K562 (cell line): Measurements from ENCODE around the gene FOCAD. TPM values are rescaled to one million over a fixed set of nuclear protein-coding genes. Genes with fewer than 3 reads are reported as not detected.

ENCODE experiments used
- ATAC-seq: fragments of 200-7000 bp; cut with Tn5 transposase; 3 replicates; pipeline ENCODE4 v1.9.1; 2020; ENCODE audit warnings: moderate library complexity
- BruUV-seq: library from RNA; stranded (reverse); fragments of 400-500 nt; replicated peaks from 2 replicates; lab custom pipeline; 2021; lab: Mats Ljungman, UMichigan
- CTCF ChIA-PET: fragments of 300-600 bp; formaldehyde crosslinking; extraction: SDS; loops from one replicate; lab custom pipeline; 2021; ENCODE audit warnings: low intra/inter-chr PET ratio; lab: Yijun Ruan, JAX
- POLR2A ChIA-PET: fragments of 300-600, 350-650 bp; sonication (Branson Sonifier 250); formaldehyde crosslinking; extraction: SDS; loops from one replicate; lab custom pipeline; 2021; ENCODE audit warnings: antibody characterized with exemption, inconsistent platforms; lab: Yijun Ruan, JAX
- DNase-seq, 4 experiments: peaks; one replicate each; pipeline versions ENCODE4 v3.0.0 to v3.0.0-alpha.2; 2011 to 2018; ENCODE audit warnings: low spot score in 3 of 4, mixed read lengths in 3 of 4; ENCODE audit errors: extremely low read depth in 1 of 4
- FAIRE-seq: peaks from 2 replicates; lab custom pipeline; 2011; peaks lifted over from hg19 to GRCh38; lab: Jason Lieb, UNC
- H2AFZ ChIP-seq: 2 replicates; pipeline ENCODE4 v1.6.0; 2011; ENCODE audit warnings: low read depth, low read length, control low read depth, inconsistent platforms
- H3K27ac ChIP-seq: fragments of 200-600 bp; 3 replicates; pipeline ENCODE4 v1.8.0; 2011; ENCODE audit warnings: low read depth, mild to moderate bottlenecking, control low read depth, inconsistent platforms, low read length, moderate library complexity, mixed read lengths; ENCODE audit errors: extremely low read depth
- H3K27me3 ChIP-seq, 2 experiments: fragments of 300-600 bp in 1 of 2; 2 replicates in 1 of 2; 3 replicates in 1 of 2; pipeline versions ENCODE4 v1.6.0 to v1.8.0; 2011; ENCODE audit warnings: inconsistent platforms in 2 of 2, low read length in 2 of 2, mild to moderate bottlenecking in 1 of 2, mixed read lengths in 1 of 2, moderate library complexity in 1 of 2; ENCODE audit not compliant: control insufficient read depth in 2 of 2, insufficient read depth in 2 of 2
- H3K36me3 ChIP-seq: fragments of 300-600 bp; 3 replicates; pipeline ENCODE4 v1.8.0; 2011; ENCODE audit warnings: mild to moderate bottlenecking, low read length, inconsistent platforms; ENCODE audit not compliant: control insufficient read depth, insufficient read depth
- H3K4me1 ChIP-seq, 2 experiments: fragments of 200-600 bp in 1 of 2; replicated peaks in 1 of 2; 2 replicates in 1 of 2; 3 replicates in 1 of 2; pipeline versions ENCODE4 v1.5.1 to v1.8.0; 2011; ENCODE audit warnings: inconsistent platforms in 2 of 2, low read length in 2 of 2, mild to moderate bottlenecking in 1 of 2, mixed read lengths in 1 of 2, moderate library complexity in 1 of 2; ENCODE audit not compliant: control insufficient read depth in 2 of 2, insufficient read depth in 2 of 2
- H3K4me2 ChIP-seq: 2 replicates; pipeline ENCODE4 v1.6.1; 2011; ENCODE audit warnings: low read length, control low read depth, inconsistent platforms, mixed read lengths; ENCODE audit not compliant: insufficient read depth
- H3K4me3 ChIP-seq: fragments of 200-600 bp; sonication (generic), shearing (Covaris generic); 2 replicates; pipeline ENCODE4 v1.5.1; 2016; ENCODE audit warnings: control low read depth, inconsistent platforms
- H3K79me2 ChIP-seq: fragments of 200-600 bp; 3 replicates; pipeline ENCODE4 v1.8.0; 2011; ENCODE audit warnings: low read length, inconsistent platforms; ENCODE audit not compliant: control insufficient read depth, insufficient read depth
- H3K9ac ChIP-seq, 2 experiments: 2 replicates each; pipeline versions ENCODE4 v1.6.0 to v1.6.1; 2011; ENCODE audit warnings: low read depth in 2 of 2, low read length in 2 of 2, control low read depth in 1 of 2, inconsistent platforms in 1 of 2, mild to moderate bottlenecking in 1 of 2, mixed read lengths in 1 of 2; ENCODE audit not compliant: insufficient read depth in 1 of 2
- H3K9me1 ChIP-seq: one replicate; pipeline ENCODE4 v1.6.0; 2011; ENCODE audit warnings: inconsistent platforms, mild to moderate bottlenecking, low read length, moderate library complexity; ENCODE audit not compliant: control insufficient read depth, insufficient read depth
- H3K9me3 ChIP-seq: replicated peaks from 2 replicates; pipeline ENCODE4 v1.5.1; 2011; ENCODE audit warnings: low read depth, low read length, inconsistent platforms; ENCODE audit not compliant: control insufficient read depth, insufficient read depth
- H4K20me1 ChIP-seq: replicated peaks from 2 replicates; pipeline ENCODE4 v1.6.1; 2011; ENCODE audit warnings: low read length, inconsistent platforms, mixed read lengths; ENCODE audit not compliant: control insufficient read depth, insufficient read depth
- CC2D1A ChIP-seq: fragments of 450-650 bp; IDR thresholded peaks from 2 replicates; pipeline ENCODE4 v1.6.1; 2017; ENCODE audit warnings: mild to moderate bottlenecking
- ETS2 ChIP-seq: IDR thresholded peaks from 2 replicates; pipeline ENCODE4 v1.6.1; 2016; ENCODE audit warnings: borderline replicate concordance, missing genetic modification characterization, mild to moderate bottlenecking, moderate library complexity, missing compliant biosample characterization; ENCODE audit not compliant: poor library complexity, severe bottlenecking
- HLTF ChIP-seq: fragments of 450-650 bp; IDR thresholded peaks from 2 replicates; pipeline ENCODE4 v1.6.1; 2016
- LARP7 ChIP-seq: fragments of 450-650 bp; IDR thresholded peaks from 2 replicates; pipeline ENCODE4 v1.6.1; 2016
- MXI1 ChIP-seq: IDR thresholded peaks from 2 replicates; pipeline ENCODE4 v1.6.1; 2011; ENCODE audit warnings: low read depth, mild to moderate bottlenecking, improper control_type of control experiment, low read length
- POLR3A ChIP-seq: IDR thresholded peaks from 2 replicates; pipeline ENCODE4 v1.6.1; 2011; ENCODE audit warnings: borderline replicate concordance, mild to moderate bottlenecking, moderate library complexity; ENCODE audit not compliant: insufficient read length, insufficient read depth; ENCODE audit errors: extremely low read depth
- PRMT5 ChIP-seq: sonication (generic); formaldehyde crosslinking; IDR thresholded peaks from 2 replicates; pipeline ENCODE4 v1.5.0; 2020; ENCODE audit warnings: missing genetic modification reagents
- PTTG1 ChIP-seq: fragments of 450-650 bp; IDR thresholded peaks from 2 replicates; pipeline ENCODE4 v1.6.1; 2016; ENCODE audit warnings: low read depth, mild to moderate bottlenecking, missing genetic modification characterization, missing compliant biosample characterization
- RBM17 ChIP-seq: fragments of 200-400 bp; formaldehyde crosslinking; IDR thresholded peaks from 2 replicates; pipeline ENCODE4 v1.6.1; 2017; ENCODE audit warnings: low read depth, mild to moderate bottlenecking, low read length, borderline replicate concordance
- ZC3H4 ChIP-seq: sonication (generic); formaldehyde crosslinking; IDR thresholded peaks from 2 replicates; pipeline ENCODE4 v1.9.0; 2021; ENCODE audit warnings: missing genetic modification reagents, borderline replicate concordance
- ZNF232 ChIP-seq: sonication (generic); formaldehyde crosslinking; IDR thresholded peaks from 2 replicates; pipeline ENCODE4 v1.8.0; 2022; ENCODE audit warnings: mild to moderate bottlenecking, missing genetic modification reagents
- ZNF785 ChIP-seq: fragments of 250-450 bp; sonication (Bioruptor Pico); IDR thresholded peaks from 2 replicates; pipeline ENCODE4 v1.4.0; 2020; ENCODE audit warnings: mild to moderate bottlenecking
- WGBS: fragments of 100-300 bp; shearing (Covaris generic); methylation state at CpG from one replicate; pipeline ENCODE4 v1.1.6; 2016; ENCODE audit warnings: low coverage, mixed read lengths; ENCODE audit not compliant: insufficient coverage; ENCODE audit errors: missing lambda C conversion rate; 5-methylcytosine and 5-hydroxymethylcytosine counted together
- in situ Hi-C: fragments of 300-500 bp; cut with MboI; formaldehyde crosslinking; loops from 4 replicates; pipeline ENCODE4 v1.15.0; 2018; ENCODE audit warnings: inconsistent platforms, mixed read lengths
- intact Hi-C: fragments of 100-400 bp; cut with micrococcal nuclease; formaldehyde crosslinking; loops from 2 replicates; pipeline ENCODE4 v1.14.2; 2022
- polyA plus RNA-seq, 8 experiments: library from polyadenylated mRNA; depleted of rRNA in 4 of 8; stranded (reverse) in 5 of 8; unstranded in 3 of 8; fragments of >200 nt; fragmentation: Nextera tagmentation in 2 of 8; fragmentation: Illumina TruSeq in 1 of 8; extraction: Ambion mirVana in 2 of 8; extraction: Trizol in 1 of 8; gene quantifications; 2 replicates each; pipeline versions ENCODE4 v1.2.1 to v1.2.3, GENCODE V29; 2011 to 2014; ENCODE audit warnings: inconsistent platforms in 1 of 8, missing spikeins in 1 of 8
- total RNA-seq, 7 experiments: library from RNA; depleted of rRNA in 6 of 7; stranded (reverse); fragments of >200 nt in 6 of 7; fragmentation: Illumina TruSeq in 2 of 7; extraction: Trizol in 2 of 7; gene quantifications; 2 replicates each; pipeline versions ENCODE4 v1.2.1 to v1.2.3, GENCODE V29; 2011 to 2021; ENCODE audit warnings: low replicate concordance in 1 of 7
- TF ChIP-seq, protein P1 (sequence below), 2 experiments: IDR thresholded peaks in 1 of 2; conservative IDR thresholded peaks in 1 of 2; 2 replicates each; pipeline ENCODE4 v1.6.1; 2016; ENCODE audit warnings: low read depth in 2 of 2, mild to moderate bottlenecking in 1 of 2, missing compliant biosample characterization in 1 of 2, missing genetic modification characterization in 1 of 2, moderate library complexity in 1 of 2
- TF ChIP-seq, protein P2 (sequence below), 2 experiments: fragments of 450-650 bp in 1 of 2; sonication (generic) in 1 of 2; formaldehyde crosslinking in 1 of 2; IDR thresholded peaks in 1 of 2; conservative IDR thresholded peaks in 1 of 2; 2 replicates each; pipeline versions ENCODE4 v1.6.1 to v1.8.1; 2016 to 2023; ENCODE audit warnings: mild to moderate bottlenecking in 2 of 2, moderate library complexity in 2 of 2, inconsistent platforms in 1 of 2, missing genetic modification reagents in 1 of 2

Gene FOCAD
- total and polyA plus RNA-seq, 9 of the 15 experiments (the other 6 are each of a cell fraction or from before 2014, with no cell fraction given), result 0.13 to 2.4 (median 1.6) TPM

DNA sequence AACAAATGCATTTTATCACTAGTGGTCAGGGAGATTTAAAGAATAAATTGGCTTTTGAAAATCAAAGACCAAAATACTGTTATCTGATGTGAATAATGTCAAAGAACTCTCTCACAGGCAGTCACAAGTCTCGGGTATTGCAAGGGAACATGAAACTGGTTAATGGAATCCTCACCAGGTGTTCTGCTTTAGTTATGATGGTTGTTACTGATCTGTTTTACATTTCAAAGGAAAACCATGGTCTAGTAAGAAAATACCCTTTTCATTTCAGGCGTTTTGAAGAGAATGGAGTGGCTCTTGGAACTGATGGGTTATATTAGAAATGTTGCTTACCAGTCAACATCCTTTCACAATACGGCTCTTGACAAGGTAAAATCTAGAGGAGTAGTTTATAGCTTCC lies 304.0 kb downstream of the FOCAD start (continued):
- TF ChIP-seq ETS2 (tag), result no peak
- TF ChIP-seq, protein P1, sequence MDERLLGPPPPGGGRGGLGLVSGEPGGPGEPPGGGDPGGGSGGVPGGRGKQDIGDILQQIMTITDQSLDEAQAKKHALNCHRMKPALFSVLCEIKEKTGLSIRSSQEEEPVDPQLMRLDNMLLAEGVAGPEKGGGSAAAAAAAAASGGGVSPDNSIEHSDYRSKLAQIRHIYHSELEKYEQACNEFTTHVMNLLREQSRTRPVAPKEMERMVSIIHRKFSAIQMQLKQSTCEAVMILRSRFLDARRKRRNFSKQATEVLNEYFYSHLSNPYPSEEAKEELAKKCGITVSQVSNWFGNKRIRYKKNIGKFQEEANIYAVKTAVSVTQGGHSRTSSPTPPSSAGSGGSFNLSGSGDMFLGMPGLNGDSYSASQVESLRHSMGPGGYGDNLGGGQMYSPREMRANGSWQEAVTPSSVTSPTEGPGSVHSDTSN (CRISPR knock-in tag; IDR thresholded peaks at IDR 0.05; ENCODE audit: low read depth), result no peak
- TF ChIP-seq, protein P1 (tag; conservative IDR thresholded peaks at IDR 0.05; ENCODE audit: low read depth), result no peak
- TF ChIP-seq LARP7, result no peak
- no peak for TF ChIP-seq PTTG1 (tag)
- TF ChIP-seq RBM17, result no peak
- TF ChIP-seq CC2D1A, result no peak
- TF ChIP-seq PRMT5, result no peak

DNA sequence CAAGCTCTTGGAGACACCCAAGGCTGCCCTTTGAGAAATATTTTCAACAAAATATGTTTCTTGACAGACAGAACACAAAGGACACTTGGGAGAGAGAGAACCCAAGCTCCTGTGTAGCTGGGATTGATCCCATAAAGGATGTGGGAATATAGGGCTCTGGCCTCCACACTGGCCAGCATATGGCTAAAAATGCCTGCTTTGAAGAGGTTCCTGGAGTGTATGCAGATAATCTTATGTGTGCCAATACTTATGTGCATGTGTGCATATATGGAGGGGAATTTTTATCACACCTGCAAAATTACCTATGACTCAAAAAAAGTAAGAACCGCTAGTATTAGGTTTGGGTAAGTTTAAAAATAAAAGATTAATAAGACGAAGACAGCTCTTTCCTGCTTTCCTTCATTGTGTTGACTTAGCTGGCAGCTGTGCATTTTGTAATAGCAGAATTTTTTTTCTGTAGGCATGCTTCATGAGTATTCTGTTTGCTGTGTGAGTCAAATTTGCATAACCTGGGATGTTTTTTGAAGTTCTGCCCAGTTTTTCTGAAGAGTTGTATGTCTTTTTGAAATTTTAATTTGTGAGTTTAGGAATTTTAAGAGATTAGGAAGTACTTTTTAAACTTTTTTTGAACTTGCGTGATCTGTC lies 304.7 kb downstream of the FOCAD start:
- Histone ChIP-seq H3K9ac (no peak overlapping the region), H3K27me3 (no peaks in the 10 kb centered on the region), H3K9me3 (no peaks in the 10 kb centered on the region), H3K4me2 (no peak overlapping the region), H2AFZ (no peak overlapping the region), H3K27ac (no peak overlapping the region), H3K9me1 (no peaks in the 10 kb centered on the region), H3K4me3 (no peak overlapping the region), H3K36me3 (no peaks in the 10 kb centered on the region), H3K4me1 (no peaks in the 10 kb centered on the region), H3K79me2 (no peaks in the 10 kb centered on the region), H4K20me1 (no peaks in the 10 kb centered on the region)
- CTCF ChIA-PET, result no interaction called here
- FAIRE-seq, result no peak
- no peak for DNase-seq
- intact Hi-C loops (no loop called here), in situ Hi-C loops (no loop called here)
- no CpG with 5 or more reads among the region's 3 CpGs for WGBS
- ATAC-seq, result no peak
- POLR2A ChIA-PET, result no interaction called here
- BruUV-seq, result no TSS peak
- TF ChIP-seq ZC3H4 (no peak), ZNF232 (CRISPR knock-in tag) (no peak), MXI1 (no peak), HLTF (no peak), POLR3A (no peak), ZNF785 (CRISPR knock-in tag) (no peak)
- TF ChIP-seq, protein P2, sequence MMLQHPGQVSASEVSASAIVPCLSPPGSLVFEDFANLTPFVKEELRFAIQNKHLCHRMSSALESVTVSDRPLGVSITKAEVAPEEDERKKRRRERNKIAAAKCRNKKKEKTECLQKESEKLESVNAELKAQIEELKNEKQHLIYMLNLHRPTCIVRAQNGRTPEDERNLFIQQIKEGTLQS (IDR thresholded peaks at IDR 0.05), result no peak
- TF ChIP-seq, protein P2 (CRISPR knock-in tag; conservative IDR thresholded peaks at IDR 0.05), result no peak
